CD8-positive, alpha-beta memory T cell (primary cell): ENCODE data around the gene PRCC. TPM values are rescaled to one million over a fixed set of nuclear protein-coding genes. Genes with fewer than 3 reads are reported as not detected.

Source experiments
- CTCF ChIA-PET: fragments of 350-600 bp; sonication (Branson Sonifier 250); formaldehyde crosslinking; loops from one replicate; lab custom pipeline; 2021; ENCODE audit warnings: antibody characterized with exemption; lab: Charles Lee
- POLR2A ChIA-PET: fragments of 350-600 bp; sonication (Branson Sonifier 250); formaldehyde crosslinking; loops from one replicate; lab custom pipeline; 2021; ENCODE audit warnings: antibody characterized with exemption; lab: Charles Lee
- DNase-seq, 5 donors: peaks; one replicate each; pipeline versions ENCODE4 v3.0.0 to v3.0.0-alpha.2; 2020 to 2022; ENCODE audit warnings: mixed read lengths in 1 of 5
- H3K27ac ChIP-seq: one replicate; pipeline ENCODE4 v1.7.0; 2013; ENCODE audit warnings: low read depth, mild to moderate bottlenecking, low read length, moderate library complexity
- H3K27me3 ChIP-seq: 2 replicates; pipeline ENCODE4 v1.7.0; 2013; ENCODE audit warnings: low read length, mild to moderate bottlenecking; ENCODE audit not compliant: insufficient read depth, poor library complexity, severe bottlenecking
- H3K36me3 ChIP-seq: 2 replicates; pipeline ENCODE4 v1.7.0; 2013; ENCODE audit warnings: mild to moderate bottlenecking, low read length, moderate library complexity; ENCODE audit not compliant: insufficient read depth
- H3K4me1 ChIP-seq: 2 replicates; pipeline ENCODE4 v1.7.0; 2013; ENCODE audit warnings: mild to moderate bottlenecking, low read length, moderate library complexity; ENCODE audit not compliant: insufficient read depth
- H3K4me3 ChIP-seq: 2 replicates; pipeline ENCODE4 v1.7.0; 2013; ENCODE audit warnings: mild to moderate bottlenecking, low read length
- H3K9me3 ChIP-seq: 2 replicates; pipeline ENCODE4 v1.7.0; 2013; ENCODE audit warnings: mild to moderate bottlenecking, low read length
- H3K27ac Mint-ChIP-seq, 8 donors: one replicate each; pipeline ENCODE4 v1.8.0; 2020 to 2021; ENCODE audit warnings: mixed read lengths in 8 of 8, mild to moderate bottlenecking in 6 of 8, inconsistent platforms in 3 of 8, moderate library complexity in 3 of 8
- H3K27me3 Mint-ChIP-seq, 2 donors: one replicate each; pipeline ENCODE4 v1.8.0; 2020 to 2021; ENCODE audit warnings: mixed read lengths in 2 of 2, mild to moderate bottlenecking in 1 of 2, moderate library complexity in 1 of 2
- H3K36me3 Mint-ChIP-seq, 3 donors: one replicate each; pipeline ENCODE4 v1.8.0; 2020 to 2021; ENCODE audit warnings: mixed read lengths in 3 of 3, inconsistent platforms in 1 of 3, mild to moderate bottlenecking in 1 of 3
- H3K4me1 Mint-ChIP-seq, 3 donors: one replicate each; pipeline ENCODE4 v1.8.0; 2020 to 2021; ENCODE audit warnings: mixed read lengths in 3 of 3, inconsistent platforms in 1 of 3, mild to moderate bottlenecking in 1 of 3
- H3K4me3 Mint-ChIP-seq, 7 donors: one replicate each; pipeline ENCODE4 v1.8.0; 2020 to 2021; ENCODE audit warnings: mixed read lengths in 7 of 7, mild to moderate bottlenecking in 6 of 7, moderate library complexity in 4 of 7, inconsistent platforms in 2 of 7
- H3K9me3 Mint-ChIP-seq, 5 donors: one replicate each; pipeline ENCODE4 v1.8.0; 2020 to 2022; ENCODE audit warnings: mixed read lengths in 5 of 5, mild to moderate bottlenecking in 3 of 5, moderate library complexity in 2 of 5, inconsistent platforms in 1 of 5
- polyA plus RNA-seq: library from polyadenylated mRNA; unstranded; fragments of 300-500 nt; fragmentation: Illumina TruSeq; gene quantifications from one replicate; pipeline ENCODE4 v1.2.3, GENCODE V29; 2021
- total RNA-seq, 2 experiments: library from RNA; stranded (reverse); gene quantifications; one replicate each; pipeline ENCODE4 v1.2.3, GENCODE V29; 2021

PRCC gene
- total and polyA plus RNA-seq, 3 experiments from 2014 or later = 45.9 to 111 (median 106) TPM

DNA sequence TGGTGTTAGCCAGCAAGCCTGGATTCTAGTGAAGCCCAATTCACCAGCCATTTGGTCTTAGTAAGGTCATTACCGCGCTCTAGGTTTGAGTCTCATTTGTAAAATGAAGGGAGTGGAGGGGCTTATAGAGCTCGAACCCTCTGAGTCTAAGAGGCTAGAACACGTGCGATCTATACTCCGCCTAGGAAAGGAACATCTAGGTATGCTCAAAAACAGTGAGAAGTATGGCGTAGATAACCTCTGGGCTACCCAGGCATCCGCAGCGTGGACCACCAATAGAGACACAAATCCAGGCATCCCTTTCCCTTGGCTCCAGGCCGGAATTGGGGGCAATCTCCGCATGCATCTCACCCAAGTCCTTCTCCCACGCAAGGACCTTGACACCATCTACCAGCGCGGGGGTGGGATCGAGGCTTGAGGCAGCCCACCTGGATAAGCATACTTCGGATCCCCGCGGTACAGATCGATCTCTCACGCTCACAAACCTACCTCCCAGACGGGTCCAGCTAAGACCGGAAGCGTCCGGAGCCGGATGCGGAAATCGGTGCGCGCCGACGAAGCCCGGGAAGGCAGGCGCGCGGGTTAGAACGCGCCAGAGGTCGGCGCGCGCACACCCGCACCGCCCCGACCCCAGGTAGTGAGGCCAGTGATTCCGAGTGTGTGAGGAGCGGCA lies 39.3 kb upstream of the PRCC start, which contains the start of gene METTL25B:
TSS of gene METTL25B (plus strand) at position 544 of the 673 bp plus-strand sequence. CDS start 636 bp downstream, outside the sequence.
- peaks cover 17% of the 10 kb centered on the region for H3K36me3 ChIP-seq
- H3K27ac ChIP-seq = peak within 1 kb of the TSS; percentile 98
- Mint-ChIP-seq H3K27ac (peak within 1 kb of the TSS in 4 of 8 donors; percentile 99 to 100 (median 99)), H3K4me1 (peaks cover 31 to 33% (median 32%) of the 10 kb centered on the region in 3 donors), H3K9me3 (no peaks in the 10 kb centered on the region), H3K27me3 (peaks cover 0 to 2% of the 10 kb centered on the region in 2 donors), H3K4me3 (peak within 1 kb of the TSS in 1 of 7 donors; percentile 55), H3K36me3 (peaks cover 9 to 42% (median 14%) of the 10 kb centered on the region in 3 donors)
- H3K9me3 ChIP-seq = no peaks in the 10 kb centered on the region
- CTCF ChIA-PET = interaction anchor here (0.6 to 6.5 kb wide), 12 partner anchors 14 to 133 kb away, joined by 3 to 183 read pairs (median 30); partner anchors contain the start of genes CRABP2, HDGF, INSRR and MRPL24
- DNase-seq = peak in 4 of 5 donors; percentile 68 to 84 (median 74)
- peaks cover 39% of the 10 kb centered on the region for H3K4me1 ChIP-seq
- H3K27me3 ChIP-seq = no peaks in the 10 kb centered on the region
- POLR2A ChIA-PET = interaction anchor here (0.6 to 4.2 kb wide), 12 partner anchors 11 to 133 kb away, joined by 3 to 45 read pairs (median 6); partner anchors contain the start of genes HDGF, MRPL24, NTRK1 and PRCC
- peak within 1 kb of the TSS; percentile 97 for H3K4me3 ChIP-seq

DNA sequence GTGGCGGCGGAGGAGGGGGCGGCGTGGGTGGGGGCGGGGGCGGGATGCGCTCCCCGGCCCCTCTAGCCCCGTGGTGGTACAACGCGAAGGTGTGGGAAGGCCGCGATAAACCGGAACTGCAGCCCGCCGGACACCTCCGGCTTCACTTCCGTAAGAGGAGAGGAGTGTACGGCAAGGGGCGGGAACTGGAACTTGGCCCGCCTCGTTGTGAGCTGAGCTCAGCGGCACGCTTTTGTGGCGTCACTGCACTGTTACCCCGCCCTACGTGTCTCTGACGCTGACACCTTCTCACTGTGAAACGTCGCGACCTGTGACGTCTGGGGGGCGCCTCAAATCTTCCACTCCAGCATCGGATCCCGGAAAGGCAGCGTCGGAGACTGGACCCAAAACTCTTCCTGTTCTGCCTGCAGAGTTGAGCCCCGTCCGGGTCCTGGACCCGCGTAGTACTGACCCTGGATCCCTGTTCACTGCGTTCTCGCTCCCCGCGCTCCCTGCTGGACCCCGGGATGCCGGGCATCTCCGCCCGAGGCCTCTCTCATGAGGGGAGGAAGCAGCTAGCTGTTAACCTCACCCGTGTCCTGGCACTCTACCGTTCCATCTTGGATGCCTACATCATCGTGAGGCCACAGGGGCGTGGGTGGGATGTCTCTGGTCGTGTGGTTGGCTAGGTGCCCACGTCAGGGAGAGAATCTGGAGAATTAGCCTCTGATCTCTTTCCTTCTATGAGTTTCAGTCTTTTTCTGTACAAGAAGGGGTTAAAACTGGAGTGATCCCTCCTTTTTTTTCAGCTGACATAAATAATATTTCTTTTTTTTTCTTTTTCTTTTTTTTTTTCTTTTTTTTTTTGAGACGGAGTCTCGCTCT lies 38.5 kb upstream of the PRCC start, which contains the start of gene ISG20L2:
TSS of gene ISG20L2 (minus strand) at position 168 of the 864 bp plus-strand sequence. CDS start 1,114 bp downstream, outside the sequence.
- peaks cover 37% of the 10 kb centered on the region for H3K4me1 ChIP-seq
- Mint-ChIP-seq H3K27ac (peak within 1 kb of the TSS in 4 of 8 donors; percentile 99 to 100 (median 99)), H3K36me3 (peaks cover 7 to 38% (median 10%) of the 10 kb centered on the region in 3 donors), H3K27me3 (peaks cover 0 to 2% of the 10 kb centered on the region in 2 donors), H3K9me3 (no peaks in the 10 kb centered on the region), H3K4me3 (peak within 1 kb of the TSS in 1 of 7 donors; percentile 55), H3K4me1 (peaks cover 24 to 27% (median 24%) of the 10 kb centered on the region in 3 donors)
- peak within 1 kb of the TSS; percentile 98 for H3K27ac ChIP-seq
- H3K27me3 ChIP-seq = no peaks in the 10 kb centered on the region
- peaks cover 9% of the 10 kb centered on the region for H3K36me3 ChIP-seq
- POLR2A ChIA-PET = interaction anchor here (0.6 to 4.2 kb wide), 10 partner anchors 10 to 42 kb away, joined by 3 to 45 read pairs (median 8); partner anchors contain the start of genes HDGF, MRPL24 and PRCC
- DNase-seq = peak; percentile 94 to 98 (median 96)
- CTCF ChIA-PET = interaction anchor here (1.3 to 6.5 kb wide), 11 partner anchors 13 to 132 kb away, joined by 3 to 183 read pairs (median 52); partner anchors contain the start of genes CRABP2, HDGF, INSRR and MRPL24
- no peaks in the 10 kb centered on the region for H3K9me3 ChIP-seq
- H3K4me3 ChIP-seq = peak within 1 kb of the TSS; percentile 97

DNA sequence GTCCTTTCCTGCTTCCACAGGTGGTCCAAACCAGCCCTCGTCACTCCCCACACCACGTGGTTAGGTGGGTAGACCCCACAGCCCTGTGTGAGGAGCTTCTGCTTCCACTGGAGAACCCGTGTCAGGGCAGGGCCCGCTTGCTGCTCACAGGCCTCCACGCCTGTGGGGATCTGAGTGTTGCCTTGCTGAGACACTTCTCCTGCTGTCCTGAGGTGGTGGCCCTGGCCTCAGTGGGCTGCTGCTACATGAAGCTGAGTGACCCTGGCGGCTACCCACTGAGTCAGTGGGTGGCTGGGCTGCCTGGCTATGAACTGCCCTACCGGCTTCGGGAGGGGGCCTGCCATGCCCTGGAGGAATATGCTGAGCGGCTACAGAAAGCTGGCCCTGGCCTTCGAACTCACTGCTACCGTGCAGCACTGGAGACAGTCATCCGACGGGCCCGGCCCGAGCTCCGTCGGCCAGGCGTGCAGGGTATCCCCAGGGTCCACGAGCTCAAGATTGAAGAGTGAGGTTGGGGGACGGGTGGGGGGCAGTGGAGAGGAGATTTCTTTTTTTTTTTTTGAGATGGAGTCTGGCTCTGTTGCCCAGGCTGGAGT lies 33.2 kb upstream of the PRCC start:
- Histone ChIP-seq H3K4me1 (no peaks in the 10 kb centered on the region), H3K27me3 (no peaks in the 10 kb centered on the region), H3K9me3 (no peaks in the 10 kb centered on the region), H3K4me3 (no peak overlapping the region), H3K36me3 (peaks cover 13% of the 10 kb centered on the region), H3K27ac (no peak overlapping the region)
- no peaks in the 10 kb centered on the region for H3K9me3 Mint-ChIP-seq
- H3K36me3 Mint-ChIP-seq = peaks cover 0 to 44% (median 5%) of the 10 kb centered on the region in 3 donors
- ChIA-PET POLR2A (interaction anchor here (0.6 kb wide), 1 partner anchor 22 kb away, joined by 10 read pairs; no protein-coding TSS in a partner anchor), CTCF (interaction anchor here (1.5 to 4.6 kb wide), 2 partner anchors 8 to 47 kb away, joined by 3 to 20 read pairs; no protein-coding TSS in a partner anchor)
- no peak overlapping the region for H3K4me3 Mint-ChIP-seq
- no peak for DNase-seq
- H3K4me1 Mint-ChIP-seq = peaks cover 13 to 22% (median 13%) of the 10 kb centered on the region in 3 donors
- H3K27ac Mint-ChIP-seq = peak overlapping the region in 1 of 8 donors; percentile 45
- peaks cover 0 to 2% of the 10 kb centered on the region in 2 donors for H3K27me3 Mint-ChIP-seq

DNA sequence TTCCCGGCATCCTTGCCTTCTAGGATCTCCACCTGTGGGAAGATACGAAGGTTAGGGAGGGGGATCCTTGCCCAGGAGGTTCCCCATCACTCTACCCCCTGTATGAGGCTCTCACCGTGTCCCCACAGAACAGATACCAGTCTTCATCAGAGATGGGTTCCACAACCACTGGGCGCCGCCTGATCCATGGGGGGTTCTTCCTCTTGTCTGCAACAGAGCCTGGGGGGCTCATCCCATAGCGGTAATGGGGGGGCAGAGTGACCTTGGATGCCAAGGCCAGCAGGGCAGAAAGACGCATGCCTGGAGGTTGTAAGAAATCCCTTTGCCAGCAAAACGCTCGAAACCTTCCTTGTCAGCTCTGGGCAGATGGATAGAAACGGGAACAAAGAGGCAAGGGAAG lies 28.9 kb upstream of the PRCC start:
- peaks cover 3 to 61% (median 5%) of the 10 kb centered on the region in 3 donors for H3K36me3 Mint-ChIP-seq
- H3K4me1 Mint-ChIP-seq = peaks cover 19 to 34% (median 31%) of the 10 kb centered on the region in 3 donors
- ChIA-PET POLR2A (interaction anchor here (1.5 kb wide), 1 partner anchor 9 kb away, joined by 12 read pairs; the partner anchor contains the start of genes ISG20L2 and METTL25B), CTCF (interaction anchor here (1.2 to 7.1 kb wide), 3 partner anchors 12 to 49 kb away, joined by 3 to 58 read pairs (median 16); partner anchors contain the start of genes ISG20L2 and METTL25B)
- DNase-seq = no peak
- H3K4me3 Mint-ChIP-seq = peak overlapping the region in 1 of 7 donors; percentile 55
- no peaks in the 10 kb centered on the region for H3K27me3 Mint-ChIP-seq
- no peaks in the 10 kb centered on the region for H3K9me3 ChIP-seq
- H3K4me1 ChIP-seq = peaks cover 23% of the 10 kb centered on the region
- H3K4me3 ChIP-seq = no peak overlapping the region
- H3K27ac Mint-ChIP-seq = peak overlapping the region in 6 of 8 donors; percentile 24 to 65 (median 39)
- no peaks in the 10 kb centered on the region for H3K9me3 Mint-ChIP-seq
- H3K27me3 ChIP-seq = no peaks in the 10 kb centered on the region
- H3K36me3 ChIP-seq = peaks cover 18% of the 10 kb centered on the region
- H3K27ac ChIP-seq = no peak overlapping the region

DNA sequence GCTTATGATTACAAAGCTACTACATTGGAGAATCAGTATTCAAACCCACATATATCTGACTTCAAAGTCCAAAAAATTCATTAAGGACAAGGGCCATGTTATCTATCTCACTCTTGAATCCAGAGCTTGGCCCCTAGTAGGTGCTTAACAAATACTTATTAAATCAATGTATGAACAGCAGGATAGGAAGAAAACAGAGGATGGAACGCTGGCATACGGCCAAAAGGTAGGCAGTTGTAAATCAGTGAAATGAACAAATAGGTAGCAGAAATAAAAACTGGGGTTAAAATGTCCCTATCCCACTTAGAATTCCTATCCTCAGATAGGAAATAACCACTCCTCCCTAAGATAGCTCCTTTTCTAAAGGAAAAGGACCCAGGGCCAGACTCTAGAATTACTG lies 28.4 kb upstream of the PRCC start:
- Histone ChIP-seq H3K36me3 (peaks cover 18% of the 10 kb centered on the region), H3K9me3 (no peaks in the 10 kb centered on the region), H3K27ac (no peak overlapping the region), H3K4me1 (peaks cover 23% of the 10 kb centered on the region), H3K27me3 (no peaks in the 10 kb centered on the region), H3K4me3 (no peak overlapping the region)
- ChIA-PET CTCF (interaction anchor here (1.2 to 7.1 kb wide), 3 partner anchors 12 to 49 kb away, joined by 3 to 58 read pairs (median 16); partner anchors contain the start of genes ISG20L2 and METTL25B), POLR2A (interaction anchor here (1.5 kb wide), 1 partner anchor 10 kb away, joined by 12 read pairs; the partner anchor contains the start of genes ISG20L2 and METTL25B)
- no peak for DNase-seq
- Mint-ChIP-seq H3K4me3 (peak overlapping the region in 4 of 7 donors; percentile 27 to 56 (median 50)), H3K36me3 (peaks cover 3 to 63% (median 5%) of the 10 kb centered on the region in 3 donors), H3K4me1 (peaks cover 19 to 34% (median 31%) of the 10 kb centered on the region in 3 donors), H3K9me3 (no peaks in the 10 kb centered on the region), H3K27ac (peak overlapping the region in 6 of 8 donors; percentile 40 to 87 (median 60)), H3K27me3 (no peaks in the 10 kb centered on the region)

DNA sequence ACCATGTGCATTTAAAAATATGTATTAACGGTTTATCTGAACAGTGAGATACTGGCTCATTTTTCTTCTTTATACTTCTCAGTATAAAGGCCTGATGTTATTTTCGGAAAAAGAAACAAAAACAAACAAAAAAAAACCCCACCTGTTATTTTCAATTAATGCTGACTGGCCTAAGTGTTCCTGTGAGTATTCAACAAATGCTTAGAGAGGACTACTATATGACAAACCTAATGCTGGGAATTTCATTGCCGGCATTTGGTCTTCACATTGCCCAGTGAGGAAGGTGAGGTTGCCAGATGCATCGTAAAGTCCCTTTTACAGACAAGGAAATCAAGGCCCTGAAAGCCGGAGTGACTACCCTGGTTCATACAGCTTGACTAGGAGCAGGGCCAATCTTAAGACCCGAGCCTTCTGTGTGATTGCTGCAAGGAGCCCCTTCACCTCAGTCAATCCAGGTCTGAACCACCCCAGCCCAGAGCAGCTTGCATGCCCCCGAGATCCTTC lies 27.0 kb upstream of the PRCC start:
- Mint-ChIP-seq H3K4me1 (peaks cover 21 to 34% (median 34%) of the 10 kb centered on the region in 3 donors), H3K36me3 (peaks cover 3 to 70% (median 5%) of the 10 kb centered on the region in 3 donors), H3K27ac (peak overlapping the region; percentile 92 to 99 (median 98)), H3K27me3 (no peaks in the 10 kb centered on the region), H3K4me3 (peak overlapping the region; percentile 93 to 97 (median 94)), H3K9me3 (no peaks in the 10 kb centered on the region)
- H3K27ac ChIP-seq = peak overlapping the region; percentile 62
- H3K36me3 ChIP-seq = peaks cover 18% of the 10 kb centered on the region
- DNase-seq = no peak
- H3K9me3 ChIP-seq = no peaks in the 10 kb centered on the region
- peak overlapping the region; percentile 76 for H3K4me3 ChIP-seq
- ChIA-PET POLR2A (interaction anchor here (0.6 to 2.9 kb wide), 5 partner anchors 11 to 76 kb away, joined by 3 to 45 read pairs (median 42); partner anchors contain the start of genes HDGF, ISG20L2, METTL25B and PRCC), CTCF (interaction anchor here (1.0 to 7.1 kb wide), 9 partner anchors 10 to 132 kb away, joined by 3 to 58 read pairs (median 8); partner anchors contain the start of genes HDGF, ISG20L2, METTL25B and NTRK1)
- H3K27me3 ChIP-seq = no peaks in the 10 kb centered on the region
- peaks cover 23% of the 10 kb centered on the region for H3K4me1 ChIP-seq
